ENCODE data around the gene MMP23B.
A peak's percentile ranks its signal among the peaks of the same experiment; 100 is the strongest.
"Not testable (repeated sequence)": the region's sequence is repeated elsewhere in the genome, so short reads cannot be mapped to it uniquely, and the experiment has no call there.

Gene MMP23B

GRCh38 chr1:1621173-1622009, 10.6 kb upstream of the MMP23B start:
- DNase-seq, result no peak

- no peak for DNase-seq
Observed at GRCh38 chr1:1622010-1622787, 9.8 kb upstream of the MMP23B start.

GRCh38 chr1:1622788-1623094, 9.2 kb upstream of the MMP23B start:
- no peak for DNase-seq

- DNase-seq, result no peak
Observed at GRCh38 chr1:1623181-1623630, 8.8 kb upstream of the MMP23B start.

GRCh38 chr1:1623631-1624442, 8.1 kb upstream of the MMP23B start:
- no peak for DNase-seq

GRCh38 chr1:1624443-1625403, 7.2 kb upstream of the MMP23B start:
- no peak for DNase-seq

- no peak for DNase-seq
Observed at GRCh38 chr1:1625404-1625775, 6.6 kb upstream of the MMP23B start.

GRCh38 chr1:1625824-1626206, 6.2 kb upstream of the MMP23B start:
- no peak for DNase-seq

GRCh38 chr1:1626207-1627141, 5.5 kb upstream of the MMP23B start:
- DNase-seq, result no peak

GRCh38 chr1:1627261-1627828, 4.6 kb upstream of the MMP23B start:
- no peak for DNase-seq

- no peak for DNase-seq
Observed at GRCh38 chr1:1627829-1628753, 3.9 kb upstream of the MMP23B start.

GRCh38 chr1:1628754-1629429, 3.1 kb upstream of the MMP23B start:
- DNase-seq, result peak; percentile 46 to 57

GRCh38 chr1:1629430-1630190, 2.4 kb upstream of the MMP23B start:
- peak; percentile 55 to 63 for DNase-seq

- peak; percentile 88 to 89 for DNase-seq
Observed at GRCh38 chr1:1630191-1630964, 1.6 kb upstream of the MMP23B start.

GRCh38 chr1:1630965-1631781, 800 bp upstream of the MMP23B start:
- DNase-seq, result no peak

- DNase-seq, result not testable (repeated sequence)
Observed at GRCh38 chr1:1633409-1633808, 1.4 kb downstream of the MMP23B start.
